NT2/D1 (cell line): ENCODE results near the gene VPS8.

Experiments
- DNase-seq: peaks from one replicate; pipeline ENCODE4 v3.0.0-alpha.2; 2011; ENCODE audit warnings: low read depth, low spot score
- H3K27me3 ChIP-seq: 2 replicates; pipeline ENCODE4 v1.6.0; 2011; ENCODE audit warnings: mild to moderate bottlenecking; ENCODE audit not compliant: insufficient read length, insufficient read depth
- H3K36me3 ChIP-seq: 2 replicates; pipeline ENCODE4 v1.6.1; 2011; ENCODE audit warnings: mild to moderate bottlenecking, low read length, mixed read lengths; ENCODE audit not compliant: insufficient read depth, insufficient read length
- H3K4me1 ChIP-seq: 2 replicates; pipeline ENCODE4 v1.5.1; 2011; ENCODE audit not compliant: insufficient read depth, insufficient read length
- H3K4me3 ChIP-seq: 2 replicates; pipeline ENCODE4 v1.5.1; 2011; ENCODE audit warnings: low read depth; ENCODE audit not compliant: insufficient read length
- H3K9ac ChIP-seq: 2 replicates; pipeline ENCODE4 v1.6.0; 2011; ENCODE audit warnings: low read depth; ENCODE audit not compliant: insufficient read length
- H3K9me3 ChIP-seq: 2 replicates; pipeline ENCODE4 v1.5.1; 2011; ENCODE audit warnings: mild to moderate bottlenecking, low read length; ENCODE audit not compliant: insufficient read depth
- SUZ12 ChIP-seq: IDR thresholded peaks from 2 replicates; pipeline ENCODE4 v1.6.1; 2011; ENCODE audit not compliant: insufficient read length, insufficient read depth; ENCODE audit errors: extremely low read depth
- YY1 ChIP-seq: IDR thresholded peaks from 2 replicates; pipeline ENCODE4 v1.6.1; 2011; ENCODE audit not compliant: insufficient read length, insufficient read depth
- ZNF274 ChIP-seq: IDR thresholded peaks from 2 replicates; pipeline ENCODE4 v1.6.1; 2011; ENCODE audit warnings: mild to moderate bottlenecking, low read depth, low read length

VPS8 gene

DNA sequence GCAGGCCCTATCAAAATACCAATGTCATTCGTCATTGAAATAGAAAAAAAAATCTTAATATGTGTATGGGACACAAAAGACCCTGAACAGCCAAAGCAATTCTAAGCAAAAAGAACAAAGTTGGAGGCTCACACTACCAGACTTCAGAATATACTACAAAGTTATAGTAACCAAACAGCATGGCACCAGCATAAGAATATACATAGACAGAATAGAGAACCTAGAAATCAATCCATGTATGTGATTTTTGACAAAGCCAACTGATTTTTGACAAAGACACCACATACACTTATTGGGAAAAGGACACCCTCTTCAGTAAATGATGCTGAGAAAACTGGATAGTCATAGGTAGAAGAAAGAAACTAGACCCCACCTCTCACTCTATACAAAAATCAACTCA lies 245.9 kb downstream of the VPS8 start:
- no peak for DNase-seq
- Histone ChIP-seq H3K27me3 (no peaks in the 10 kb centered on the region), H3K36me3 (no peaks in the 10 kb centered on the region), H3K4me3 (no peak overlapping the region), H3K4me1 (no peaks in the 10 kb centered on the region), H3K9me3 (peaks cover 21% of the 10 kb centered on the region; the same call in 1 of the 2 replicates), H3K9ac (no peak overlapping the region)
- TF ChIP-seq SUZ12 (no peak), YY1 (no peak)

- no peaks in the 10 kb centered on the region for H3K4me1 ChIP-seq
- H3K9ac ChIP-seq = no peak overlapping the region
- no peaks in the 10 kb centered on the region for H3K36me3 ChIP-seq
- TF ChIP-seq ZNF274 (no peak), YY1 (no peak), SUZ12 (no peak)
- no peak for DNase-seq
- no peaks in the 10 kb centered on the region for H3K27me3 ChIP-seq
- peaks cover 21% of the 10 kb centered on the region; the same call in 1 of the 2 replicates for H3K9me3 ChIP-seq
- no peak overlapping the region for H3K4me3 ChIP-seq
Measured at GRCh38 chr3:185058796-185059195, 246.8 kb downstream of the VPS8 start.

DNA sequence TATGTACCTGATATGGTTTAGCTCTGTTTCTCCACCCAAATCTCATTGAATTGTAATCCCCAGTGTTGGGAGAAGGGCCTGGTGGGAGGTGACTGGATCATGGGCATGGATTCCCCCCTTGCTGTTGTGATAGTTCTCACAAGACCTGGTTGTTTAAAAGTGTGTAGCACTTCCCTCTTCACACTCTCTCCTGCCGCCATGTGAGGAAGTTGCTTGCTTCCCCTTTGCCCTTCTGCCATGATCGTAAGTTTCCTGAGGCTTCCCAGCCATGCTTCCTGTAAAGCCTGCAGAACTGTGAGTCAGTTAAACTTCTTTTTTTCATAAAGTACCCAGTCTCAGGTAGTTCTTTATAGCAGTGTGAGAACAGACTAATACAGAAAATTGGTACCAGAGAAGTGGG lies 247.8 kb downstream of the VPS8 start:
- Histone ChIP-seq H3K27me3 (no peaks in the 10 kb centered on the region), H3K4me3 (no peak overlapping the region), H3K36me3 (no peaks in the 10 kb centered on the region), H3K9me3 (peaks cover 21% of the 10 kb centered on the region; the same call in 1 of the 2 replicates), H3K9ac (no peak overlapping the region), H3K4me1 (no peaks in the 10 kb centered on the region)
- TF ChIP-seq ZNF274 (no peak), YY1 (no peak), SUZ12 (no peak)
- no peak for DNase-seq

DNA sequence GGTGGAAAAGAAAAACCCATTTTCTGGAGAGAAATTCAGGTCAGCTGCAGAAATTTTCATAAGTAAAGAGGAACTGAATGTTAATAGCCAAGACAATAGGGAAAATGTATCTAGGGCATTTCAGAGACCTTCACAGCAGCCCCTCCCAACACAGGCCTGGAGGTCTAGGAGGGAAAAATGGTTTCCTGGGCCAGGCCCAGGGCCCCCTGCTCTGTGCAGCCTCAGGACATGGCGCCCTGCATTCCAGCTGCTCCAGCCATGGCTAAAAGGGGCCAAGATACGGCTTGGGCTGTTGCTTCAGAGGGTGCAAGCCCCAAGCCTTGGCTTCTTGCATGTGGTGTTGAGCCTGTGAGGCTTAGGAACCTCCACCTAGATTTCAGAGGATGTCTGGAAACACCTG lies 248.7 kb downstream of the VPS8 start:
- H3K36me3 ChIP-seq = no peaks in the 10 kb centered on the region
- no peak overlapping the region for H3K4me3 ChIP-seq
- no peak for DNase-seq
- TF ChIP-seq YY1 = no peak
- no peak overlapping the region for H3K9ac ChIP-seq
- H3K9me3 ChIP-seq = peaks cover 18% of the 10 kb centered on the region; the same call in 1 of the 2 replicates
- no peaks in the 10 kb centered on the region for H3K27me3 ChIP-seq
- no peaks in the 10 kb centered on the region for H3K4me1 ChIP-seq

GRCh38 chr3:185062191-185062590 lies 250.2 kb downstream of the VPS8 start:
- Histone ChIP-seq H3K4me1 (no peaks in the 10 kb centered on the region), H3K27me3 (no peaks in the 10 kb centered on the region), H3K4me3 (no peak overlapping the region), H3K9me3 (peaks cover 21% of the 10 kb centered on the region; the same call in 1 of the 2 replicates), H3K9ac (no peak overlapping the region), H3K36me3 (no peaks in the 10 kb centered on the region)
- TF ChIP-seq ZNF274 = no peak
- TF ChIP-seq SUZ12 = no peak
- TF ChIP-seq YY1 = no peak
- no peak for DNase-seq

DNA sequence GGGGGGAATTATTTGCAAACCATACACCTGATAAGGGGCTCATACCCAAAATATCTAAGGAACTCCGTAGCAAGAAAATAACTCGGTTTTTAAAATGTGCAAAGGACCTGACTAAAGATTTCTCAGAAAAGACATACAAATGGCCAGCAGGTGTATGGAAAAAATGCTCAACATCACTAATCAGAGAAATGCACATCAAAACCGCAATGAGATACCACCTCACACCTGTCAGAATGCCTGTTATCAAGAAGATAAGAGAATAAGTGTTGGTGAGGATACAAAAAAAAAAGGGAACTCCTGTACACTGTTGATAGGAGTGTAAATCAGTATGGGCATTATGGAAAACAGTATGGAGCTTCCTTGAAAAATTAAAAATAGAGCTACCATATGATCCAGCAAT lies 251.5 kb downstream of the VPS8 start:
- no peak for TF ChIP-seq ZNF274
- TF ChIP-seq SUZ12 = no peak
- no peak for TF ChIP-seq YY1
- no peak for DNase-seq

DNA sequence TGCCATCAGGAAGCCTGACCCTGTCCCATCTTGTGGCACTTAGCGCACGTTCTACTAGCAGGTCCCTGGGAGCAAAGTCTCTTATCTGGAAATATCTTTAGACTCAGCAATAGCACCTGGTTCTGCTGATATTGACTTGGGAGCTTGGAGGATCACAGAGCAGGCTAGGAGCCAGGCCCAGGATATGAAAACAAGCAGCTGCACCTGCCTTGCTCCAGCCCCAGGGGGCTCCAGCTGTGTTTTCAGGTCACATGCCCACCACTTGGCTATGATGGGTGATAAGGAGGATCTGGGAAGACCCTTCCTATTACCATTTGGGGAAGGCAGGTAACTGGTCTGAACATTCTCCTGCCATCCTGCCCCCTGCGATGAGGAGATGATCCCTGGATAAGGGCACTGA lies 253.1 kb downstream of the VPS8 start:
- H3K4me1 ChIP-seq = peaks cover 6% of the 10 kb centered on the region
- H3K4me3 ChIP-seq = no peak overlapping the region
- H3K27me3 ChIP-seq = no peaks in the 10 kb centered on the region
- no peak for DNase-seq
- no peaks in the 10 kb centered on the region for H3K36me3 ChIP-seq
- H3K9ac ChIP-seq = no peak overlapping the region
- TF ChIP-seq YY1 (no peak), SUZ12 (no peak), ZNF274 (no peak)
- H3K9me3 ChIP-seq = peaks cover 20% of the 10 kb centered on the region; the same call in 1 of the 2 replicates

More for the DNA sequence above, 251.5 kb downstream of the VPS8 start:
- Histone ChIP-seq H3K4me1 (no peaks in the 10 kb centered on the region), H3K4me3 (no peak overlapping the region), H3K9ac (no peak overlapping the region), H3K9me3 (peaks cover 26% of the 10 kb centered on the region; the same call in 1 of the 2 replicates), H3K27me3 (no peaks in the 10 kb centered on the region), H3K36me3 (no peaks in the 10 kb centered on the region)

GRCh38 chr3:185066251-185066650 lies 254.3 kb downstream of the VPS8 start:
- Histone ChIP-seq H3K27me3 (no peaks in the 10 kb centered on the region), H3K4me1 (peaks cover 15% of the 10 kb centered on the region), H3K36me3 (no peaks in the 10 kb centered on the region), H3K9ac (no peak overlapping the region), H3K9me3 (peaks cover 8% of the 10 kb centered on the region; the same call in 1 of the 2 replicates), H3K4me3 (no peak overlapping the region)
- no peak for TF ChIP-seq YY1
- TF ChIP-seq ZNF274 = no peak
- no peak for TF ChIP-seq SUZ12
- DNase-seq = no peak
